RPMI7951 (cell line): ENCODE measurements around the gene PCBP2. TPM values are rescaled to one million over a fixed set of nuclear protein-coding genes. Genes with fewer than 3 reads are reported as not detected.
A peak's percentile ranks its signal among the peaks of the same experiment; 100 is the strongest.

Experiments
- DNase-seq: peaks from one replicate; pipeline ENCODE4 v3.0.0-alpha.2; 2012; ENCODE audit warnings: low read depth
- total RNA-seq: library from RNA; depleted of rRNA; stranded (reverse); fragments of >200 nt; shearing (Covaris generic); gene quantifications from 2 replicates; pipeline ENCODE4 v1.2.3, GENCODE V29; 2014

The PCBP2 gene
- total RNA-seq, 1 experiment from 2014 or later, result 135 TPM

DNA sequence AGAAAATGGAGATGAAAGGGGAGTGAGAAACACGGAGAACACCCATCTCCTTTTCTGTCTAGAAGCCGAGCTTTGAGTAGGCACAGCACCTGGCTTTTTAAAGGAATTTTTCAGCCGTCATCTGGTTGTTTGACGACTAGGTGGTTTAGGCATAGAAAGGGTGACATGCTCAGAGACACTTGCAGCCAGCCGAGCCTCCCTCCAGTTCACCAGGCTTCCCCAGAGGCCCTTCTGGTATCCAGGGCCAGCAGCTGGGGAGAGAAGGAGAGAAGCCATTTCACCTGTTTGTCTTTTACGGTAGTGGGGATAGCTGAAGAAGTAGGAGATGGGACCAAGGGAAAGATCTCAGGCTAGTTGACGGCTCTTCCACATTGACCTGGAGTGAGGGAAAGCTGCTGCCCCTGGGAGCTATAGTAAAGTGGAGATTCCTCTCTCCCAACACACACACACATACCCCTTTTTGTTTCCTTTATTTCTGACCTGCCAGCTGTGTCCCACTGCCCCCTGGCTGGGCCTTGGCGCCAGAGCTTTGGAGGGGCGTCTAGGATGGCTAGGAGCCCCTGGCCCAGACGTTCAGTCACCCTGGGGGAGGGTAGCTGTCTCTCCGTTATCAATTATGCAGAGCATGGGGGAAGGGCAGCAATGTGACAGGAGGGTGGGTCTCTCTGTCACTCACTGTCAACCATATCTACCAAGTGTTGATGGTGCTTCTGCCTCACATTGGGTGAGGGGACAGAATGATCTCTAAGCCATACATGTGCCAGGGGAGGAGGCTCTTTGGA lies 41.9 kb downstream of the PCBP2 start:
- DNase-seq, result no peak

GRCh38 chr12:53495903-53496751 lies 44.2 kb downstream of the PCBP2 start:
- peak; percentile 44 for DNase-seq

GRCh38 chr12:53496752-53497032 lies 44.8 kb downstream of the PCBP2 start:
- DNase-seq, result no peak

DNA sequence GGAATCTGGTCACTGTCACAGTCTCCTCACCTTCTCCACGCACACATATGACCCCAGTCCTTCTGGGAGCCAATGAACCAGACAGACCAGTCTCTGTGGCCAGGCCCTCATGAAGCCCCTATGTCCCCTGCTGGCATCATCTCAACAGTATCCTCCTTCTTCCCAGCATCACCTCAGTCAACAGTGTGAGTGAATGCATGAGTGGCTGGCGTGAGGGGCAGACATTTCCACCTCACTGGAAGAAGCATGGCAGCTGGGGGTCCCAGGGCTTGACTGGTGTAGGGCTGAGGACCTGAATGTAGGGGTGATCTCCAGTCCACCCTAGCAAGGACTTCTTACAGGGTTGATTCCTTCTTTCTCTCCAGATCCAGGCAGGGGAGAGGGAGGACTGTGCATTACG lies 45.6 kb downstream of the PCBP2 start:
- no peak for DNase-seq

DNA sequence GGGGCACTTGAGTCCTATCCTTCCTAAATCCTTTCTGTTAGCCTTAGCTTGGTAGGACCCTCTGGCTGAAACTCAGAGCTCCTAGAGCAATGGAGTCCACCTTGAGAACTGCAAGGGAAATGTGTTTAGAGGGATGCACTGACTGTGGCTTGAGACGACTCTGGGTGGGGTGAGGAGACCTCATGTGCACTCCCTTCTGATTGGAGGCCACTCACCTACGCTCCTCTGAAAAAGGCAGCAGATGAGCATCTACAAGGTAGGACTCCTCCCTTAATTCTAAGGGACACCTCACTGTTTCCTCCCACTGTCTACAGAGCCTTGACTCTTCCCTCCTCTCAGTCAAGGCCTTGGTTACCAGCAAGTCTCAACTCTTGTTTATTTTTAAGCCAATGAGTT lies 46.3 kb downstream of the PCBP2 start:
- no peak for DNase-seq

DNA sequence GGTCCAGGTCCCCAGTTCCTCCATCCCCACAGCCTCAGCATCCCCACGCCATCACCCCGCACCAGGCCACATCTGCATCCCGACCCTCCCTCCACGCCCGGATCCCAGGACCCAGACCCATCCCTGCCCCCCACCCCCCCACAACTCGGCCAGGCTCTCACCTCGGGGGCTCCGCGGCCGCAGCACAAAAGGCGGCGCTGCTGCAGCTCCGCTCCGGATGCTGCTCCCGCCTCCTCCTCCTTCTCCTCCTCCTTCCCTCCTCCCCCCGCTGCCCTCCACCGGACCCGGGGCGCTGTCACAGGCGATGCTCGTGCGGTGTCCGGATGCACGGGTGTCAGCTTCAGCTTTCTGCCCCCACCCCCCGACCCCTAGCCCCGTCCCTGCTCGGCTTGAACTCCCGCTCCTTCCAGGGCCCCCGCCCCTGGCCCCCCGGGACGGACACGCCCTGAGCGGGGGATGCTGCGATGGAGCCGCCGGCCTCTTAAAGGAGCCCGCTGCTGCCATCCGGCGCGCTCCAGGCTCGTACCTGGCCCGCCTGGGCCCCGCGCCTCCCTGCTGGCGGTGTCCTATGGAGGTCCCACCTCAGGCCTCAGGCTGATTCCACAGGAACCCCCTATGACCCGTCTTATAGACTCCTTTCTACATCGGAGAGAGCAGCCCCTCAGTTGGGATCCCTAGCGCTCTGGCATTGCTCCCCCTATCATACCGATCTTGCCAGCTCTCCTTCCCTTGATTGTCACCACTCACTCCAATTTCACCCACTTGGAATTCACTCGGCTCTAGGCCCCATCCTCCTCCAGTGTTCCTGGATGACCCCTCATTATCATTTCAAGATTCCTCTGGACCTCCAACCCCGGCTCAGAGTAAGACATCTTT lies 47.6 kb downstream of the PCBP2 start, which contains the start of gene MAP3K12:
MAP3K12 (minus strand) TSS at position 193 of the 876 bp plus-strand sequence. CDS start 12,067 bp downstream, outside the sequence.
- DNase-seq, result peak; percentile 73

DNA sequence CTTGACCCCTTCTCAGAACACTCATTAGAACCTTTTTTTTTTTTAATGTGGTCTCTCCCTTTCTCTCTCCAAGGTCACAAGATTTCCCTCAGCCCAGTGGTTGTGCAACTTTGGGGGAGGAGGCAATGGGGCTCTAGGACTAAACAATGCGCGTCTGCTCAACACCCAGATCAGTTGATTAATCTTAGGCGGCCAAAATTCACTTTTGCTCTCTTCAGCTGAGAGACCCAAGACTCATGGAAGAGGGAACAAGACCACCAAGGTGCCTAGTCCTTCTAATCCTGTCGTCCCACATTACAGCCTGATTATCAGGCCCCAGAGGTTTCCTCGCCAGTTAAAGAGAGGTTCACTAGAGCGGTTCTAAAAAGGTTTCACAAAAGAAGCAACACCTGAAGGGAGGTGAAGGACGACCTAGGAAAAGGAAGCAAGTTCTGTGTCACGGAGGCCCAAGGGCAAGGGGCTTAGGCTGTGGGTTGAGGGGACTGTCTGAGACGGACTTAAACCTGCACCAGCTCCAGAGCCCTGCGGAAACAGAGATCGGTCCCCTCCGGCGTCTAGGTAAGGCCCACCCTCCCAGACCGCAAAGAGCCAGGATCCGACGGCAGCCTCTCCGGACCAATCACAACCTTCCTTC lies 48.4 kb downstream of the PCBP2 start:
- DNase-seq, result peak; percentile 51

DNA sequence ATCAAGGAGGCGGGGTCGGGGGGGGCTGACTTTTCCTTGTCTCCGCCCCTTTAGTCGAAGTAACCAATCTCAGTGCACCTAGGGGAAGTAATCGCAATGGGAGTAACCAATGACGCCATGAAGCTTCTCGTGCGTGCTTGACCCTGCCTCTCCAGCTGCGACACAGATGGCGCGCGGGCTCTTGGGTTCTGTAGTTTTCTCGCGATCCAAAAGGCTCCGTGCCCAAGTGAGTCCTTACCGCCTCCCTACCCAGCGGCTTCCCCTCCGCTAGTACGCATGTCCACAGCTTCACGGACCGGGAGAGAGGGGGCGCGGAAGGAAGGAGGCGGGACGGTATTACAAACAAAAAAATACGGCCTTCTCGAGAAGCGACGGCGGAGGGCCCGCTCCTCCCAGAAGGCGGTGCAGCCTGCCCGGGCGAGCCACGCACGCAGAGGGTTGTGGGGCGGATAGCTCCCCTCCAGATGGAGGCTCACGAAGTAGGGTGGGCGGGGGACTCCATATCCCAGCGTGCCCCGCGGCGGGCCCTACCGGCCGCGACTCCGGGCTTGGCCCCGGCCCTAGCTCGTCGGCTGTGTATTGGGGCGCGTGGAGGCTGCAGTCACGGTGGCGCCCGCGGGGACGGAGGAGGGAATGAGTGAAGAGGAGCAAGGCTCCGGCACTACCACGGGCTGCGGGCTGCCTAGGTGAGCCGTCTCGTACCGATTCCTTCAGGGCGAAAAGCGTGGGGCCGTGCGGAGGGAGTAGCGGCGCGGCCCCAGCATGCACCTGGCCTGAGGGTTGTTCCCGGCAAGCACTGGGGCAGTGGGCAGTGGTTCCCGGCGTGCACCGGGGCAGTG lies 49.1 kb downstream of the PCBP2 start, which contains the start of gene TARBP2:
TARBP2 (plus strand) TSS at position 508 of the 839 bp plus-strand sequence; CDS start at position 634, 126 bp downstream.
- DNase-seq, result peak; percentile 99

DNA sequence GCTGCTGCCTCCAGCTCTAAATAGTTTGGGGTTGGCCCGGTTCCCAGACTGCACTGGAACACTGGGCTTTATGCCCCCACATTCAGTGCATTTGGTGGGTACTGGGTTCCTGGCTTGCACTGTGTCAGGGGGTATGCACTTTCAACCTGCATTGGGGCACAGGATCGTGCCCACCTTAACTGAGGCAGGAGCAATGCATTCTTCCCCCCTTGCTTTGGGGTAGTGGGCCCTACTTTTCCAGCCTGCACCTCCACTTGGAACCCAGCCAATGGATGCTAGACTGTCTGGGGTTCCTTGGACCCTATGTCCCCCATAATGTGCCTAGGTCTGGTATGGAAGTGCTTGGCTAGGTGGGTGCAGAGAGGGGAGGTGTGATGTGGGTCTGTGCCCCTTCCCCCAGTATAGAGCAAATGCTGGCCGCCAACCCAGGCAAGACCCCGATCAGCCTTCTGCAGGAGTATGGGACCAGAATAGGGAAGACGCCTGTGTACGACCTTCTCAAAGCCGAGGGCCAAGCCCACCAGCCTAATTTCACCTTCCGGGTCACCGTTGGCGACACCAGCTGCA lies 49.8 kb downstream of the PCBP2 start:
- DNase-seq, result no peak

DNA sequence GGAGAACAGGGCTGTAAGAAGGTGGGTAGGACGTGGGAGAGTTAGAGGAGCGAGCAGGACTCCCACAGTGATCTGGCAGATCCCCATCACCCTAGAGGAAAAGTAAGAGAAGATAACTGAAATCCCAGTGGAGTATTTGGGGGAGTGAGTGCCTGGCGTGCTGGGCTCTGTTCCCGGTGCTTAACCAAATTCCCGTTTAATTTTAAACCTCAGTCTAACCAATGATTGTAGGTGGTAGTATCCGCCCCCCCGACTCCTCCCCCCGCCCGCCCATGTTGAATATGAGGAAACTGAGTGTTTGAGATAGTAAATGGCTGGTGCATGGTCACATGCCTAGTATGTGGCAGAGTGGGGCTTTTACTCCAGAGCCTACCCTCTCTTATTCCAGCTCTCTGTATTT lies 50.4 kb downstream of the PCBP2 start:
- DNase-seq, result peak; percentile 73

DNA sequence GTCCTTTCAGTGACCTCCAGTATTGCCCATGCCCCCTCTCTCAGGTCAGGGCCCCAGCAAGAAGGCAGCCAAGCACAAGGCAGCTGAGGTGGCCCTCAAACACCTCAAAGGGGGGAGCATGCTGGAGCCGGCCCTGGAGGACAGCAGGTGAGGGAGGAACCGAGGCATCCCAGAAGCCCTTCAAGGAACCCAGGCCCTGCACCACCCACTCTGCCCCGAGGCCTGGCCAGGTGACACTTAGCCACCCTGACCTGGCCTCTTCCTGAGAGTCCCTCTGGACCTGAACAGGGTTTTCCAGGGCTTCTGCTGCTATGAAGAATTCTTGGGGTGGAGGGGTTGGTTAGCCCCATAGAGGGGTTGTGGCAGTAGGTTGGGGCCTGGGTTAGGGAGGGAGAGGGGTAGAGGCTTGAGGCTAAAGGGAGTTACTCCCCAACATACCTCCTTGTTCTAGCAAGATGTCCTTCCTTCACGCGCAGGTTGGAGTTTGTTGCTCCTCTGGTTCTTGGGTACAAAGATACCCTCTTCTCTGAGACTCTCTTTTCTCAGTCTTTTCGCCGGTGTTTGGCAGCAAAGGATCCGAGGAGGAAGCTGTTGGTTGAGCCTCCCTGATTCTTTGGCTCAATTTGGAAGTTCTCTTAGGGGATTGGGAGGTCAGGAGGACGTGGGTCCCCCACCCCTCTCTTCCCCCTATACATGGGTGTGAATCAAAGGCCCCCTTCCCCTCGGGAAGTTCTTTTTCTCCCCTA lies 51.3 kb downstream of the PCBP2 start:
- no peak for DNase-seq

DNA sequence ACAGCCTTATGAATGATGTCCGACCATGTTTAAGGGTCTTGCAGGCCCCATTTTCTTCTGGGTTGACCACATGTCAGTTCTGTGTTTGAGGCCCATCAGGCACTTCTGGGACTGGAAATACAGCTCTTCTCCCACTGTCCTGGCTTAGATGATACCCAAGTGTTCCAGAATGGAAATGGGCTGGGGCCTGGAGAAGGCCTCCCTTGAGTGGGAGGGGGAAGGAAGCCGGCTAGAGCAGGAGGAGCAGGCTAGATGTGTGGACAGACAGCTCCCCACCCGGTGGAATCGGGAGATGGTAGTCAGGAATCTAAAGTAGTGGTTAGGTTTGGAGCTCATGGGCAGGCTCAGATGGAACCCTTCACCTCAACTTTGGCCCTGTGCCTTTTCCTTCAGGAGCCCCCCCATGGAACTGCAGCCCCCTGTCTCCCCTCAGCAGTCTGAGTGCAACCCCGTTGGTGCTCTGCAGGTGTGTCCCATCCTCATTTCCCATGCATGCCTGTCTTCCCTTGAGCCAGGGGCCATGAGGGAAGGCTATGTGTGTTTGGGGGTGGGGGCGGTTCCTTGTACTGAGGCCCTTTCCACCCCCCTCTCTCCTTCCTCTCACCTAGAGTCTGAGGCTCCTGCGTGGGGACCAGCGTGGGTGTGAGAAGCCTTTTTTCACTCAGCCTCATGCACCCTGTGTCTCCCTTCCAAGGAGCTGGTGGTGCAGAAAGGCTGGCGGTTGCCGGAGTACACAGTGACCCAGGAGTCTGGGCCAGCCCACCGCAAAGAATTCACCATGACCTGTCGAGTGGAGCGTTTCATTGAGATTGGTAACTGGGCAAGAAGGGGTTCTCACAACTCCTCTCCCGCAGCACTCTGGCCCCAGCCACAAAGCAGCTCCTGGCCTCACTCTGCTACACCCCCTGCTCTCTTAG lies 52.4 kb downstream of the PCBP2 start:
- DNase-seq, result no peak

- DNase-seq, result peak; percentile 63
Observed at GRCh38 chr12:53505086-53505485, 53.2 kb downstream of the PCBP2 start.

- no peak for DNase-seq
Observed at GRCh38 chr12:53505555-53506449, 53.9 kb downstream of the PCBP2 start.

GRCh38 chr12:53506450-53506785 lies 54.5 kb downstream of the PCBP2 start:
- no peak for DNase-seq

- DNase-seq, result no peak
Observed at GRCh38 chr12:53506881-53507602, 55.1 kb downstream of the PCBP2 start, which contains the start of gene NPFF. Gene NPFF, minus strand, starts transcription at chr12:53507484. Its CDS starts 10 bp downstream, at chr12:53507474.

GRCh38 chr12:53507603-53507885 lies 55.6 kb downstream of the PCBP2 start:
- no peak for DNase-seq
